ENCODE data around the gene AGAP1. TPM values are rescaled to one million over a fixed set of nuclear protein-coding genes. Genes with fewer than 3 reads are reported as not detected.

Gene AGAP1
- total RNA-seq, 4 donors from 2014 or later: 23.4 to 46.5 (median 29.3) TPM

DNA sequence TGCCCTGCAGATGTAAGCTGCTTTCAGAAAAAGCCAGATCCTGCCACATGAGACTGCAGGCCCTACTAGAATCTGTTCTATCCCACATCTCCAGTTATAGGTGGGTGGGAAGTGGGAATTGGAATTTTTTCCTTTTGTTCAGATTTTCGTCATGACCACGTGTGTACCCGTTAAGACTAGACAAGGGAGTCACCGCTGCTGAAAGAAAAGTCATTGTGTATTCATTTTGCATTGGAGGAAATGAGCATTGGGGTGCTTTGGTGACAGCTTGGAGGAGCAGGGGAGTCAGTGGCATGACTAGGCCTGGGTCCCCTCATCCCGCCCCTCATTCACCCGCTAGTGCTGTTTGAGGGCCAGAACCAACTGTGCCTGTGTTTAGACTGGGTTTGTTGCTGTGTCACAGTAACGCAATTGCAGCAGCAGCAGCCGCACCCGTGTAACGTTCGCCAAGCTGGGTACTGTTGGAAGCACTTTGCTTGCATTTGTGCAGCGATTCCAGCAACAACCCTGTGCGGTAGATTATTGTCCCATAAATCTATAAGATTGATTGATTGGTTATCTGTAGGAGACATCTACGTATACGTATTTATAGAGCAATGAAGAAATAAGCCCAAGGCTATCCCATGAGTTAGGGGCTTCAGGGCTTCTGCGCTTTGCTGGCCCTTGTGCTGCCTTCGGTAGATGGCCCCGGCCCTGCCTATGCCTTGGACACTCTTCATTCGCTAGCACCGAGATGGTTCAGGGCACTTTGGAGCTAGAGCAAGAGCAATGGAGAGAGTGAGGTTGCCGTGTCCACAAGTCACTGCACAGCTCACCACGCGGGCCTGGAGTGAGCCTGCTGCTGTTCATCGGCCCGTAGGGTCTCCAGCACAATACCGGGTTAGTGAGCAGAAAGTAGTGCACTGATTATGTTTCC lies 194.9 kb downstream of the AGAP1 start:
- H3K27ac ChIP-seq: no peak overlapping the region
- no peaks in the 10 kb centered on the region for H3K27me3 ChIP-seq
- no peaks in the 10 kb centered on the region for H3K4me1 ChIP-seq
- no peaks in the 10 kb centered on the region for H3K9me3 ChIP-seq
- no peak for TF ChIP-seq POLR2A (IDR thresholded peaks at IDR 0.05)
- TF ChIP-seq, protein P1, sequence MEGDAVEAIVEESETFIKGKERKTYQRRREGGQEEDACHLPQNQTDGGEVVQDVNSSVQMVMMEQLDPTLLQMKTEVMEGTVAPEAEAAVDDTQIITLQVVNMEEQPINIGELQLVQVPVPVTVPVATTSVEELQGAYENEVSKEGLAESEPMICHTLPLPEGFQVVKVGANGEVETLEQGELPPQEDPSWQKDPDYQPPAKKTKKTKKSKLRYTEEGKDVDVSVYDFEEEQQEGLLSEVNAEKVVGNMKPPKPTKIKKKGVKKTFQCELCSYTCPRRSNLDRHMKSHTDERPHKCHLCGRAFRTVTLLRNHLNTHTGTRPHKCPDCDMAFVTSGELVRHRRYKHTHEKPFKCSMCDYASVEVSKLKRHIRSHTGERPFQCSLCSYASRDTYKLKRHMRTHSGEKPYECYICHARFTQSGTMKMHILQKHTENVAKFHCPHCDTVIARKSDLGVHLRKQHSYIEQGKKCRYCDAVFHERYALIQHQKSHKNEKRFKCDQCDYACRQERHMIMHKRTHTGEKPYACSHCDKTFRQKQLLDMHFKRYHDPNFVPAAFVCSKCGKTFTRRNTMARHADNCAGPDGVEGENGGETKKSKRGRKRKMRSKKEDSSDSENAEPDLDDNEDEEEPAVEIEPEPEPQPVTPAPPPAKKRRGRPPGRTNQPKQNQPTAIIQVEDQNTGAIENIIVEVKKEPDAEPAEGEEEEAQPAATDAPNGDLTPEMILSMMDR (IDR thresholded peaks at IDR 0.05): no peak
- no peak for DNase-seq
- 93 to 94% methylated on average over 26 of the region's 26 CpGs for WGBS, 2 donors
- no peak overlapping the region for H3K4me3 ChIP-seq (replicated peaks in 1 of 3)
- intact Hi-C loops (cut with DNase I): no loop called here
- H3K36me3 ChIP-seq: no peaks in the 10 kb centered on the region

- DNase-seq: no peak
- WGBS, 2 donors: 79 to 88% methylated on average over 4 of the region's 4 CpGs
- no peak overlapping the region for H3K4me3 ChIP-seq (replicated peaks in 1 of 3)
- no peak for TF ChIP-seq POLR2A (IDR thresholded peaks at IDR 0.05)
- TF ChIP-seq, protein P1 (IDR thresholded peaks at IDR 0.05): no peak
- no peaks in the 10 kb centered on the region for H3K9me3 ChIP-seq
- H3K27me3 ChIP-seq: no peaks in the 10 kb centered on the region
- no peaks in the 10 kb centered on the region for H3K4me1 ChIP-seq
- H3K36me3 ChIP-seq: no peaks in the 10 kb centered on the region
- no peak overlapping the region for H3K27ac ChIP-seq
- intact Hi-C loops (cut with DNase I): no loop called here
Observed at GRCh38 chr2:235689427-235689853, 195.6 kb downstream of the AGAP1 start.

DNA sequence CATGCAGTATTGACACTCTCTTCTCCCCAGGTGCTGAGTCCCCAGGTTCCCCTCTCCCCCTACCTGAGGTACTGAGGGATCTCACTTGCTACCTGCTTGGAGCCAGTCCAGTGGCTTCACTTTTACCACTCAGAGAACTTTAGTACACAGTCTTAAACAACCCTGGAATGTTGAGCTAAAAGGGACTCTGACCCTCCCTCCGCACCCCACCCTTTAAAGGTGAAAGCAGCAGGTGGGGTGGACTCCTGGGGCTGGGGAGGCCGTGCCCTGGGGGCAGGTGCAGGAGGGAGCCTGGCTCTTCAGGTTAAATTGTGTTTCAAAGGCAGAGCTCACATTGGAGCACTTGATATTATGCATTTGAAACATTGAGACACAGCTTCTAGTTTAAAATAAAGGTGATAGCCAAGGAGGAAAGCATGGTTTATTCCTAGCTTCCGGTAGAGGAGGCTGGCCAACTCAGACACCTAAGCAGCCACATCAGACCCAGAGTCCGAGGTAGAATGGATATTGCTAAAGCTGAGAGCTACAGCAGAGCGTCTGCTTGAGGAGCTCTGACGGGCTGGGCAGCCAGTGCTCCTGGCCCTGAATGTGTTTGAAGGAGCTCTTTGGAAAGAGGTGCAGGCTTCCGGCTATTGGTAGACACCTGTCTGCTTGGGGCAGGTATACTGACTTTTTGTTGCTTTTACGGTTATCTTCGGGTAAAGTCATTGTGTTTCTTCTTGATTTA lies 196.4 kb downstream of the AGAP1 start:
- no peaks in the 10 kb centered on the region for H3K36me3 ChIP-seq
- H3K4me1 ChIP-seq: no peaks in the 10 kb centered on the region
- H3K4me3 ChIP-seq (replicated peaks in 1 of 3): no peak overlapping the region
- H3K27me3 ChIP-seq: no peaks in the 10 kb centered on the region
- intact Hi-C loops (cut with DNase I): no loop called here
- no peak for DNase-seq
- H3K9me3 ChIP-seq: no peaks in the 10 kb centered on the region
- WGBS, 2 donors: 64 to 71% methylated on average over 9 of the region's 9 CpGs
- H3K27ac ChIP-seq: no peak overlapping the region
- TF ChIP-seq POLR2A (IDR thresholded peaks at IDR 0.05): no peak
- TF ChIP-seq, protein P1 (IDR thresholded peaks at IDR 0.05): no peak

DNA sequence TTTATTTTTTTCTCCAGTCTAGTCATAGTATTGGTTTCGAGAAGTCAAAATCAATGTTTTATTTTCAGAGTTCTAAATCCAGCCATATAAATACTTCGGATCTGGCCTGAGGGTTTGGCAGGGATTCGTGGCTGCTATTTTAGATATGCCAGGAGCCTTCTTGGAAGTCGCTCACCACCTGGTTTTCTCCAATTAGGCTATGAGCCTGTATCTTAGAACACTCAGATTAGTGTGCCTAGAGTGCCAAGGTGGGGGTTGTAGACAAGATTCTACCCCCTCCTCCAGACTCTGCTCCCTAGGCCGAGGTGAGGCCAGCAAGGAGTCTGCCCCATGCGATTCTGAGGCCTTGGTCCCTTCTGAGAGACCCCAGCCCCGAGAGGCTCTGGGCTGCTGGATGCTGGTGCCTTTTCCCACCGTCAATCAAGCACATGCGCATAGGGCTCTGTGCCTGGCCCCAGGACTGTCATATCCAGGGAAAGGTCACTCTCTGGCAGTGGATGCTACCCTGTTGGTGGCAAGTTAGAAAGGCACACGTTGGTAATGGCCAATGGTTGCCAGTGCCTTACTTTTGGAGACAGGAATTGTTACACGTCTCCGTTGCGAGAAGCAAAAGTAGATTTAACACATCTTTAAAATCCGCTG lies 197.1 kb downstream of the AGAP1 start:
- TF ChIP-seq, protein P1 (IDR thresholded peaks at IDR 0.05): no peak
- no peak for TF ChIP-seq POLR2A (IDR thresholded peaks at IDR 0.05)
- no peaks in the 10 kb centered on the region for H3K9me3 ChIP-seq
- no peak overlapping the region for H3K27ac ChIP-seq
- no peaks in the 10 kb centered on the region for H3K36me3 ChIP-seq
- no peak for DNase-seq
- no peaks in the 10 kb centered on the region for H3K4me1 ChIP-seq
- no peaks in the 10 kb centered on the region for H3K27me3 ChIP-seq
- no peak overlapping the region for H3K4me3 ChIP-seq (replicated peaks in 1 of 3)
- WGBS, 2 donors: 87 to 88% methylated on average over 13 to 14 of the region's 14 CpGs
- intact Hi-C loops (cut with DNase I): no loop called here

All from thyroid gland (tissue), 4 donors.